Measurements from ENCODE around the gene RAB35. TPM values are rescaled to one million over a fixed set of nuclear protein-coding genes. Genes with fewer than 3 reads are reported as not detected.

Gene RAB35
- total and polyA plus RNA-seq, 9 of the 15 experiments (the other 6 are each of a cell fraction or from before 2014, with no cell fraction given): 0.65 to 76.3 (median 38.9) TPM

GRCh38 chr12:120115692-120116440 is 687 bp downstream of the RAB35 start (continued):
- TF ChIP-seq GTF3C2 (IDR thresholded peaks at IDR 0.05; ENCODE audit: borderline replicate concordance, extremely low read depth, insufficient read length) (peak; percentile 89), DPF2 (IDR thresholded peaks at IDR 0.05) (peak; percentile 51; the same call in 1 of the 2 replicates), SIN3A (IDR thresholded peaks at IDR 0.05; ENCODE audit: borderline replicate concordance in 2 of 2, control insufficient read depth in 1 of 2, low read depth in 2 of 2, low read length in 2 of 2) (peak in 1 of 2 experiments; percentile 55; a peak in 1 of 4 replicates), HDAC2 (IDR thresholded peaks at IDR 0.05) (peak; percentile 52; the same call in 1 of the 2 replicates), KDM1A (IDR thresholded peaks at IDR 0.05) (peak in 1 of 2 experiments; percentile 72; a peak in 2 of 4 replicates), CHD4 (IDR thresholded peaks at IDR 0.05; ENCODE audit: insufficient read depth, insufficient replicate concordance, low read depth, low read length, poor library complexity, severe bottlenecking) (peak; percentile 58), FOXA3 (CRISPR knock-in tag; conservative IDR thresholded peaks at IDR 0.05 in 1 of 2, IDR thresholded peaks at IDR 0.05 in 1 of 2) (peak in 1 of 2 experiments; percentile 42; a peak in 1 of 4 replicates), ZBTB43 (CRISPR knock-in tag; IDR thresholded peaks at IDR 0.05) (no peak), PTBP1 (IDR thresholded peaks at IDR 0.05; ENCODE audit: low read depth, low read length) (0 out of 2 replicates have a peak, but pooled peaks have one; percentile 31), SP1 (CRISPR knock-in tag; IDR thresholded peaks at IDR 0.05) (0 out of 2 replicates have a peak, but pooled peaks have one; percentile 22), RCOR1 (IDR thresholded peaks at IDR 0.05; ENCODE audit: borderline replicate concordance in 1 of 2, low read depth in 2 of 2, low read length in 2 of 2) (peak in 1 of 2 experiments; percentile 64; a peak in 2 of 4 replicates), JUND (IDR thresholded peaks at IDR 0.05; ENCODE audit: borderline replicate concordance, low read depth, low read length) (0 out of 2 replicates have a peak, but pooled peaks have one; percentile 23), JUND (tag; IDR thresholded peaks at IDR 0.05; ENCODE audit: borderline replicate concordance, low read depth, low read length) (no peak), CHD2 (IDR thresholded peaks at IDR 0.05; ENCODE audit: low read depth, low read length) (peak; percentile 93), CHD1 (IDR thresholded peaks at IDR 0.05; ENCODE audit: low read length) (peak; percentile 61), SMARCA5 (IDR thresholded peaks at IDR 0.05) (peak; percentile 76; the same call in 1 of the 2 replicates), BHLHE40 (IDR thresholded peaks at IDR 0.05; ENCODE audit: low read length) (peak; percentile 82), MNT (conservative IDR thresholded peaks at IDR 0.05) (peak in 1 of 2 experiments; percentile 16; a peak in 2 of 4 replicates), ARHGAP35 (IDR thresholded peaks at IDR 0.05; ENCODE audit: partially characterized antibody) (no peak), ZNF764 (CRISPR knock-in tag; IDR thresholded peaks at IDR 0.05; ENCODE audit: low read depth) (no peak), BCOR (IDR thresholded peaks at IDR 0.05) (peak; percentile 87), ADNP (tag; IDR thresholded peaks at IDR 0.05) (peak; percentile 73)
